Spinal cord (tissue), 10 donors: ENCODE results near the gene TMEM31. TPM values are rescaled to one million over a fixed set of nuclear protein-coding genes. Genes with fewer than 3 reads are reported as not detected.
"Not testable (repeated sequence)": the region's sequence is repeated elsewhere in the genome, so short reads cannot be mapped to it uniquely, and the experiment has no call there.

Experiments
- DNase-seq, 6 donors: peaks; one replicate each; pipeline versions ENCODE4 v3.0.0 to v3.0.0-alpha.2; 2013 to 2015; ENCODE audit warnings: low spot score in 6 of 6, low read depth in 4 of 6
- H3K27ac ChIP-seq: one replicate; pipeline ENCODE4 v1.5.1; 2013; ENCODE audit warnings: low read depth, low read length, control low read depth
- H3K27me3 ChIP-seq: one replicate; pipeline ENCODE4 v1.6.1; 2013; ENCODE audit warnings: low read length; ENCODE audit not compliant: control insufficient read depth, insufficient read depth
- H3K36me3 ChIP-seq: one replicate; pipeline ENCODE4 v1.6.1; 2013; ENCODE audit warnings: low read length; ENCODE audit not compliant: control insufficient read depth, insufficient read depth
- H3K4me1 ChIP-seq: one replicate; pipeline ENCODE4 v1.6.1; 2013; ENCODE audit warnings: low read length; ENCODE audit not compliant: control insufficient read depth, insufficient read depth
- H3K4me3 ChIP-seq: one replicate; pipeline ENCODE4 v1.5.1; 2013; ENCODE audit warnings: low read depth, low read length, control low read depth
- H3K9me3 ChIP-seq: one replicate; pipeline ENCODE4 v1.6.1; 2013; ENCODE audit warnings: low read length; ENCODE audit not compliant: control insufficient read depth, insufficient read depth
- whole genome bisulfite sequencing: methylation state at CpG from one replicate; pipeline ENCODE4 v1.1.5; 2013; ENCODE audit warnings: missing lambda C conversion rate; ENCODE audit not compliant: insufficient coverage; 5-methylcytosine and 5-hydroxymethylcytosine counted together
- polyA plus RNA-seq, 2 donors: library from polyadenylated mRNA; unstranded; fragments of 120-200 nt; gene quantifications; one replicate each; pipeline ENCODE4 v1.2.1, GENCODE V29; 2013; ENCODE audit not compliant: insufficient read length in 2 of 2
- total RNA-seq, 2 donors: library from RNA; depleted of rRNA in 1 of 2; stranded (reverse); fragments of 120-200 nt in 1 of 2; fragments of >200 nt in 1 of 2; gene quantifications; one replicate each; pipeline versions ENCODE4 v1.2.3 to v1.2.4, GENCODE V29; 2013 to 2014
- donor health status: healthy.

TMEM31 gene
- total and polyA plus RNA-seq, 4 donors, result 0.44 to 0.68 TPM; not detected in 2

DNA sequence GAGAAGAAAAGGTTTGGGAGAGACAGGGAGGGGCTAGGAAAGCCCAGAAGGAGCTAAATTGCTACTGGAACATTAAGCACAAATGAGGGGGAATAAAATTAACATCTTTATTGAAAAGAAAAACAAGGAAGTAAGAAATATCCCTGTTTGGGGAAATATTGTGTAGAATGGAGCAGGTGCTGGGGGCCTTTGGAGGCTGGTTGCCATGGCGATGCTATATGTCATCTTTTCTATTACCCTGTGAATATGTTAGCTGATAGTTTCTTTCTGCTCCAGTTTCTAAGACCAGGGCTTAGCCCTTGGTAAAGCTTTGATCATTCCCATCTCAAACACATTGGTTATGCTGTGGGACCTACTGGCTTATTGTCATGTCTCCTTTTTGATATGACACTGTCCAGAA is 28.7 kb downstream of the TMEM31 start:
- Histone ChIP-seq H3K9me3 (no peaks in the 10 kb centered on the region), H3K27me3 (peaks cover 9% of the 10 kb centered on the region), H3K36me3 (no peaks in the 10 kb centered on the region), H3K27ac (no peak overlapping the region), H3K4me3 (no peak overlapping the region), H3K4me1 (no peaks in the 10 kb centered on the region)
- no CpG with 5 or more reads among the region's 1 CpG for WGBS
- DNase-seq, result peak in 3 of 6 donors; percentile 8 to 87 (median 14)

DNA sequence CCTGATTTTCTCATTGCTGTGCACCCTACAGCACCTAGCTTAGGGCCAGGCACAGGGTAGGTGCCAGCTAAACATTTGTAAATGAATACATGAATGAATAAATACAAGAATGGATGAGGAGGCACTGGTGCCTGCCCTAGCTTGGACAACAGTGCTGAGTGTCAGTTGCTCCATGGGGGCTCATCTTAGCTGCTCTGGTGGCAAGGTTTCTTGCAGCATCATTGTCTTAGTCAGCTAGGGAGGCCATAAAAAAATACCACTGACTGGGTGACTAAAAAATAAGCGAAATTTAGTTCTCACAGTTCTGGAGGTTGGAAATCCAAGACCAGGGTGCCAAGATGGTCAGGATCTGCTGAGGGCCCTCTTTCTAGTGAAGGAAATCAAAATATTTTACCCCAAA is 31.2 kb downstream of the TMEM31 start:
- no CpG with 5 or more reads among the region's 1 CpG for WGBS
- H3K9me3 ChIP-seq, result no peaks in the 10 kb centered on the region
- H3K36me3 ChIP-seq, result no peaks in the 10 kb centered on the region
- H3K4me1 ChIP-seq, result no peaks in the 10 kb centered on the region
- no peak overlapping the region for H3K4me3 ChIP-seq
- DNase-seq, result no peak
- no peak overlapping the region for H3K27ac ChIP-seq
- peaks cover 11% of the 10 kb centered on the region for H3K27me3 ChIP-seq

DNA sequence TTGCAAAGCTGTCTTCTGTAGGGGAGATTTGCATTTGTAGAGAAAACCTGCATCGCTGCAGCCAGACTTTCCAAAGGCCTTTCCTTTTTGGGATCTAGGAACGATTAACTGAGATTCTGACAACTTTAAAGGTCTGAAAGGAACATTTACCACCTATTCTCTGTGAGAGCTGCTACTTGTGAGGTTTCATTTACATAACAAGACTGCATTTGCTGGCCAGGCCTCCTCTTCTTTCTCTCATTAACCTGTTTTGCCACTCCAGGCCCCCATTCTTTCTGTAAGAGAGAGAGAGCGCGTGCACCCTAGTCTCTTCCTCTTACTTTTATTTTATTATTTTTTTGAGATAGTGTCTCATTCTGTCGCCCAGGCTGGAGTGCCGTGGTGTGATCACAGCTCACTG is 31.6 kb downstream of the TMEM31 start:
- no peak for DNase-seq
- Histone ChIP-seq H3K27ac (no peak overlapping the region), H3K9me3 (no peaks in the 10 kb centered on the region), H3K36me3 (no peaks in the 10 kb centered on the region), H3K27me3 (peaks cover 11% of the 10 kb centered on the region), H3K4me1 (no peaks in the 10 kb centered on the region), H3K4me3 (no peak overlapping the region)
- WGBS, result 40% methylated on average over 1 of the region's 6 CpGs

DNA sequence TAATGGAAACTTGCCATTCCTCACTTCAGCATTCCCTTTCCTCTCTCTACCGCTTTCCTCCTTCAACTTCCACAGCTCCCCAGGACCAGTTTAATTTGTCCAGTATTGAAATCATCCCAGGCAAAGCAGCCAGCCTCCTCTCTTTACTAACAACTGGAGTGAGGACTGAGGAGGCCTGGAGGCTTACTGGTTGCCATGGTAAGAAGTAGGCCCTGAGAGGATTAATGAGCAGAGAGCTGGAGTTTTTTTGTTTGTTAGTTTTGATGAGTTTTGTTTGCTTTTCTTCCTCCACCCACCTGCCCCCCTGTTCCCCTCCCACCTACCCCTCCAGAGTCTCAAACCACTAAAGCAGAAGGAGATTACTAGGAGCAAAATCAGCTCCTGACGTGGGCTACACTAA is 36.5 kb downstream of the TMEM31 start:
- Histone ChIP-seq H3K36me3 (no peaks in the 10 kb centered on the region), H3K27ac (no peak overlapping the region), H3K27me3 (peaks cover 3% of the 10 kb centered on the region), H3K4me1 (no peaks in the 10 kb centered on the region), H3K9me3 (no peaks in the 10 kb centered on the region), H3K4me3 (no peak overlapping the region)
- DNase-seq, result no peak
- WGBS, result 43% methylated on average over 1 of the region's 2 CpGs

DNA sequence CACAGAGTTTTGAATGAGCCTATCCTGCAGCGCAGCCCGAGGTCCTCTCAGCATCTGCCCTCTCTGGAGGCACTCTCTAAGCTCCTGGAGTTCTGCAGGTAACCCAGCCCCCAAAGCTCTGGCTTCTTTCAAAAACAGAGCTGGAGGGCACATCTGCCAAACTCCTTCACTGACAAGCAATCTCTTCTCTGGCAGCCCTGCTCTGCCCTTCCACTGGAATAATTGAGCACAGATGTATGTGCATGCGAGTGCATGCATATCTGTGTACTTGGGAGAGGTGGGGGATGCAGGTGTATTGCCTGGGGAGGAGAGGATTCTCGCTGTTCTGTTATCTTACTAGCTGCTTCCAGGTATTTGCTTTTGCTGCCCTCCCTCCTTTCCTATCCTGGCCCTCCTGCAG is 43.7 kb downstream of the TMEM31 start:
- no peak for DNase-seq
- Histone ChIP-seq H3K36me3 (no peaks in the 10 kb centered on the region), H3K4me1 (no peaks in the 10 kb centered on the region), H3K9me3 (no peaks in the 10 kb centered on the region), H3K4me3 (no peak overlapping the region), H3K27ac (no peak overlapping the region), H3K27me3 (no peaks in the 10 kb centered on the region)
- 69% methylated on average over 2 of the region's 4 CpGs for WGBS

DNA sequence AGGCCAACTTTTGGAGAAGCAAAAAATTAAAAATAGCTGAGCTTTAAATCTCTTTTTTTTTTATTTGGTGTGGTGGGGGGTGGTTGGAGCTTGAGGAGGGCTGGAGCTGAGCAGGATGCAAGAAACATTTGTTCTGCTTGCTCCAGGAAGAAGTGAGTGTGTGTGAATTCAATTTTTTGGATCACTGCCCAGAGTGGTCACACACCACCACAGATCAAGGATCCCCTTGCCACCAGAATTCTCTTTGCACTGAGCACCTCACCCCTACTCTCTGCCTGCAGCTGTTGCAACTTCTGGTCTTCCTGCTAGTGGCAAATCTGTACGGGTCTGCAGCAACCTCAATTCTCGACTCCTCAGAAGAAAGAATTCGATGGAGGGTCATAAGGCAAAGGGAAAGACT is 46.0 kb downstream of the TMEM31 start:
- Histone ChIP-seq H3K36me3 (no peaks in the 10 kb centered on the region), H3K27me3 (no peaks in the 10 kb centered on the region), H3K9me3 (no peaks in the 10 kb centered on the region), H3K4me3 (no peak overlapping the region), H3K27ac (no peak overlapping the region), H3K4me1 (no peaks in the 10 kb centered on the region)
- WGBS, result 70% methylated on average over 3 of the region's 3 CpGs
- peak in 1 of 6 donors; percentile 27 for DNase-seq

DNA sequence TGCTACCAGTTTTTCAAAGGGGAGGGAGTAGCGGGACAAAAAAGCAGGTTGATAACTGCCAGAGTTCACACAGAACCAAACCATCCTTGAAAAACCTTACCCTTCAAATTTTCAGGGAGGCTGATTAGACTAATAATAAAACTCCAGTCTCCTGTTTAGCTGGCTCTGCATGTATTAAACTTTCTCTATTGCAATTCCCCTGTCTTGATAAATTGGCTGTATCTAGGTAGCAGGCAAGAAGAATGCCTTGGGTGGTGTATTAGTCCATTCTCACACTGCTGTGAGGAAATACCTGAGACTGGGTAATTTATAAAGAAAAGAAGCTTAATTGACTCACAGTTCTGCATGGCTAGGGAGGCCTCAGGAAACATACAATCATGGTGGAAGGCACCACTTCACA is 47.8 kb downstream of the TMEM31 start:
- no peak overlapping the region for H3K4me3 ChIP-seq
- no peaks in the 10 kb centered on the region for H3K4me1 ChIP-seq
- no CpG with 5 or more reads among the region's 1 CpG for WGBS
- no peak overlapping the region for H3K27ac ChIP-seq
- H3K9me3 ChIP-seq, result no peaks in the 10 kb centered on the region
- H3K36me3 ChIP-seq, result no peaks in the 10 kb centered on the region
- no peaks in the 10 kb centered on the region for H3K27me3 ChIP-seq
- no peak for DNase-seq

DNA sequence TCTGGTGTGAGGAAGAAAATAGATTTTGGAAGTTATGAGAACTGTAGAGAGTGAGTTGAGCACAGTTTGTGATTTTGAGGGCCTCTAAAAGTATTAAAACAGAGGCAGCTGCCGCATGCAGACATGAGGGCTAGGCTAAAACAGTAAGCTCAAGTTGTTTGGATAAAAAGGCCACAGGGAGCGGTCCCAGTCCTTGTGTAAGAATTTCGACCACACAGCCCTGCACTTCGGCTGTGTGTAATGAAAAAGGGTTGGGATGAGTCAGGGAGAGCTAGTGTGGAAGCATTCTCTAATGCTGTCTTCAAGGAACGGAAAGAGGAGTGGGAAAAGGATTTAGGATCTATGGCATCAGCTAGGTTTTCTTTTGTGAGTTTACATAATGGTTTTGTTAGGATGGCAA is 52.8 kb downstream of the TMEM31 start:
- not testable (repeated sequence) for DNase-seq, H3K4me3 ChIP-seq, H3K4me1 ChIP-seq, H3K36me3 ChIP-seq, H3K27me3 ChIP-seq, H3K9me3 ChIP-seq, H3K27ac ChIP-seq
- 80% methylated on average over 5 of the region's 5 CpGs for WGBS

Other genes with a start within 250 kb of the TMEM31 start
- 1 to 10 TPM in 1 of 2 donors, under 1 TPM in 1; 0.88 to 1.2 TPM for gene RAB40A, start 191.4 kb upstream of the TMEM31 start, total RNA-seq
- gene RAB40A, start 191.4 kb upstream of the TMEM31 start, polyA plus RNA-seq, result 1 to 10 TPM; 2.9 to 3.0 TPM
- 100 to 1,000 TPM in 1 of 2 donors, 10 to 100 TPM in 1; 40.8 to 115 TPM for gene TCEAL4, start 125.4 kb upstream of the TMEM31 start, total RNA-seq
- gene TCEAL4, start 125.4 kb upstream of the TMEM31 start, polyA plus RNA-seq, result 100 to 1,000 TPM; 210 to 224 TPM
- 10 to 100 TPM; 11.7 to 29.8 TPM for gene TCEAL3, start 102.9 kb upstream of the TMEM31 start, total RNA-seq
- 10 to 100 TPM; 77.2 TPM for gene TCEAL3, start 102.9 kb upstream of the TMEM31 start, polyA plus RNA-seq
- gene TCEAL1, start 81.9 kb upstream of the TMEM31 start, total RNA-seq, result 10 to 100 TPM; 35.6 to 39.2 TPM
- 10 to 100 TPM; 53.4 to 58.7 TPM for gene TCEAL1, start 81.9 kb upstream of the TMEM31 start, polyA plus RNA-seq
- 100 to 1,000 TPM; 365 to 391 TPM for gene MORF4L2, start 24.2 kb upstream of the TMEM31 start, total RNA-seq
- gene MORF4L2, start 24.2 kb upstream of the TMEM31 start, polyA plus RNA-seq, result 100 to 1,000 TPM; 331 to 336 TPM
- gene PLP1, start 65.9 kb downstream of the TMEM31 start, total RNA-seq, result 1,000 to 10,000 TPM in 1 of 2 donors, 100 to 1,000 TPM in 1; 928 to 2,816 TPM
- 1,000 to 10,000 TPM in 1 of 2 donors, 100 to 1,000 TPM in 1; 888 to 1,680 TPM for gene PLP1, start 65.9 kb downstream of the TMEM31 start, polyA plus RNA-seq
- gene RAB9B, start 121.3 kb downstream of the TMEM31 start, total RNA-seq, result 10 to 100 TPM; 11.2 to 35.8 TPM
- gene RAB9B, start 121.3 kb downstream of the TMEM31 start, polyA plus RNA-seq, result 10 to 100 TPM; 22.0 to 24.5 TPM